Stimulated activated CD4-positive, alpha-beta T cell treated with anti-CD3 and anti-CD28 coated beads, Interleukin-15, amount 100 ng/mL, for 24 hours (primary cell): ENCODE data around the gene MAVS.

Source experiments
- DNase-seq: peaks from one replicate; pipeline ENCODE4 v3.0.0-alpha.2; 2020

Gene MAVS

GRCh38 chr20:3916364-3916763 is 69.7 kb downstream of the MAVS start:
- DNase-seq, result no peak

DNA sequence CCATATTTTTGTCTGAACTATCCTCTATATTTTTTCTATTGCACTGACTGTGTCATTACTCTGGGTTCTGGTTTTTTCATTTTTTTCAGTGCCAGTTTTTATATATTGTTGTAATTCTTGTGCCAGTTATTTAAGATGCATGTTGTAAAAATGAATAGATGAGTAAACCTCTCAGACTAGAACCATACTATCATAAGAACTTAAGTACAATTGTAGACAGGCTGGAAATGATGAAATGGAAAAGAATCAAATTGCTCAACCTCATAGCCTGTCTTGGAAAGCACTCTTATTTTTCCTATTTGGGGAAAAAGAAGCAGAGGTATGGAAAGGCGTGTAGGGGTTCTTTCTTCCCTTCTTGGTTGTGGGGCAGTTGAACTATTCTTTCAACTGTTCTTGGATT is 72.7 kb downstream of the MAVS start:
- DNase-seq, result no peak

- no peak for DNase-seq
Observed at GRCh38 chr20:3922223-3922982, 75.8 kb downstream of the MAVS start.

- DNase-seq, result no peak
Observed at GRCh38 chr20:3922983-3923339, 76.3 kb downstream of the MAVS start.

DNA sequence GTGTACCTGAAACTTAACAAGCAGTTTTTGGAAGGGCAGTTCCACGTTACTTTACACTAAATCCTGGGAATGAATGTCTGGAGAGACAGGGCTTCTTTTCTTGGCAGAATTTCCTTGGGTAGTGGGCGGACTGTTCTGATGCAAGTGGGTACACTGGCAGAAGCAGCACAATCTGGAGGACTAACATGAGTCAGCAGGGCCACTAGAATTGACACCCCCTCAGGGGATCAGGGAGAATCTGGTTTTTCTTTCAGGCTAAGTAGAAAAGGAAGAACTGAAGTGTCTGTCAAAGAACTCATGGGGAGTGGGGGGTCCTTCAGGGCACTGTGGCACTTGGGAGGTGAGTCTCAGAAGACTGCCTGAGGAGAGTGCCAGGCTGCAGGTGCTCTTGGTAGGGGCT is 77.2 kb downstream of the MAVS start:
- no peak for DNase-seq

DNA sequence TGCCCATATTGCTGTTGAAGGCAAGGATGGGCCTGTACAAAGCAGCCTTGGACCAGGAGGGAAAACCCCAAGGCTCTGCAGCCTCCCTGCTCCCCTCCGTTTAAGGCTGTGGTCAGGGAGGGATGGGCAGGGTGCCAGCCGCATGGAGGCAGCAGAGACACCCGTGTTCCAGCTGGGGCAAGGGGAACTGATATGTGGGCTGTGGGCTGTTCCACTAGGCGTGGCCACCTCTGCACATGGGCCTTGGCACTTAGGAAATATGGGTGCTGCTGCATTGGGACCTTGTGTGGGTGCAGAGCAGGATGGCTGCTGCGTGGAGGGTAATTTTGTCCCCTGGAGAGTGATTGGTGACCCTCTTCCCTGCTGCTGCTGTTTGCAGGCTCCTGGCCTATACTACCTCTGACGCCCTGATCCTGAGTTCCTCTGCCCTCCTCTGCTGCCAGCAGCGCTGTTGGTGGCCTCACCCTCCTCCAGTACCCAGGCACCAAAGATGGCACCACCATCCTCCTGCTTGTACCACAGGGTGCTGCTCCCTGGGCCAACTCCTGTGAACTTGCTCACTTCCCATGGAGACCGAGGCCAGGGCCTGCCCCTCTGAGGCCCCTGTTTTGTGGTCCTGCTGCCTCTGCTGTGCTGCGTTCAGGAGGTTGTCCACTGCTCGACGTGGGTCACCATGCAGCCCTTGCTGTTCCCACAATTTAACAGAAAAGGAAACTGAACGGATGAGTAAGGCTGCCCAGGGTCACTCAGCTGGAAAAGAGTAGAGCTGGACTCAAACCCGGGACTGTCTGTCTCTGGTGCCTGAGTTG is 77.9 kb downstream of the MAVS start:
- DNase-seq, result no peak

GRCh38 chr20:3925113-3925695 is 78.6 kb downstream of the MAVS start:
- no peak for DNase-seq
